GM19035 (cell line): ENCODE data around the gene CCT7.
"Not testable (repeated sequence)": the region's sequence is repeated elsewhere in the genome, so short reads cannot be mapped to it uniquely, and the experiment has no call there.

Source experiments
- ATAC-seq: cut with Tn5 transposase; IDR thresholded peaks from one replicate; pipeline ENCODE4 v1.9.1; 2021; ENCODE audit not compliant: unreplicated experiment

The CCT7 gene

DNA sequence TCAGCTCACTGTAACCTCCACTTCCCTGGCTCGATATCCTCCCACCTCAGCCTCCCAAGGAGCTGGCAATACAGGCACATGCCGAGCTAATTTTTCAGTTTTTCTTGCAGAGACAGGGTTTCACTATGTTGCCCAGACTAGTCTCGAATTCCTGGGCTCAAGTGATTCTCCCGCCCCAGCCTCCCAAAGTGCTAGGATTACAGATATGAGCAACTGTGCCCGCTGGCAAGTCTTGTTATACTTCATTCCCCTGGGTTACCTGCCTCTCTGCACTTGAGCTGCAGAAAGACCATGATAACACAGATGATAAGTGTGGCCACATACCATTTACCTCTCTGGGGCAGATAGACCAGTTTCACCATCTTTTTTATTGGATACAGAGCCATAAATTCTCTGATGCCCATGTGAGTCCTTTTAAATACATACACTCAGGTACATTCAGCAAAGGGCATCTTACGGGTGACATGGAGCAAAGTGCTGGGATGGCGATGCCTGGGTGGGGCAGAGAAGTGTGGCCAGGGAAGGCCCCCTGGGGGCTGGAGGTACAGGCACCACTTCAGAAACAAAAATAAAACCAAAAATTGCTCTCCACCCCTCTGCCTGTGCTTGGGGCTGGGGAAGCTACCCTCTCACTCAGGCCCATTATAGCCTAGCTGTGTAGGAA, 20.4 kb downstream of the CCT7 start:
- no peak for ATAC-seq

DNA sequence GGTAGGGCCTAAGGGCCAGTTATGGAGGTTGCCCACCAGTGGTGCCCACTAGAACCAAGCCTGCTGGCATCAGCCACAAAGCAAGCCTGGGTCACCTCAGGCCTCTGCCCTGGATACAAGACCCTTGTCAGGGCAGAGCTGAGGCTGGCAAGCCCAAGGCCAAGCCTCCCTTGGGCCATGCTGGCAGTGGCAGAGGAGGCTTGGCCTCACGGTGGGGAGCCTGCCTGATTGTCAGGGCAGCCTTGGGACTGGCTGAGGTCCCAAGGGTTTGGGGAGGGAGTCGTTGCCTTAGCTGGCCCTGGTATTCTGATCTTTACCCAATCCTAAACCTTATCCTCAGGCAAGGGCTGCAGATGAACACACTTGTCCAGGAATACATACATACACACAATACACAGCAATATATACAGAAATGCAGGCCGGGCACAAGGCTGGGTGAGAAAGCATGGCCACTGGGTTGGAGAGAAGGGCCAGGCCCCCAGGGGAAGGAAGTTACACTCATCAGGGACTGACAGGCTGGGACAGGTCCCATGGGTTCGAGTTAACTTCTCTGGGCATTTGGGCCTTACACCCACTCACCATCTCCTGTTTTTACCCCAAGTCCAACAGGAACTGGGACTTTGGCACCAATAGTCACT, 21.0 kb downstream of the CCT7 start:
- ATAC-seq = no peak

- no peak for ATAC-seq
These were observed 22.0 kb downstream of the CCT7 start for GRCh38 chr2:73255907-73256617.

GRCh38 chr2:73256618-73256922, 22.5 kb downstream of the CCT7 start:
- ATAC-seq = no peak

DNA sequence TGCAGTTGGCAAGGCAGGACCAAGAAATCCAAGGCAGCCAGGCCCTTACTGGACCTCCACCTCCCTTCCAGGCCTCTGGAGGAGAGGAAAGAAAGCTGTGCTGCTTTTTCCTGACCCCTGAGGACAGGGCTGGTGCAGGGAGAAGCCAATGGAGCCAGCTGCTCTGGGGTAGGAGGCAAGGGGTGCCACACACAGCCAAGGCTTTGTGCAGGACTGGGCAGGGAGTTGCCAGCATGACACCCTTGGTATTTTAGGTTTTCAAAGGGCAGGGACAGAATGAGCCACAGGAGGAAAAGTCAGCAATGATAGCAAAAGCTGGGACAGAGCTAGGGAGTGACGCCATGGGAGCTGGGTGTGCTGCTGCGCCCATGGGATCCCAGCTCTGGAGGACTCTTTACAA, 22.9 kb downstream of the CCT7 start:
- no peak for ATAC-seq

DNA sequence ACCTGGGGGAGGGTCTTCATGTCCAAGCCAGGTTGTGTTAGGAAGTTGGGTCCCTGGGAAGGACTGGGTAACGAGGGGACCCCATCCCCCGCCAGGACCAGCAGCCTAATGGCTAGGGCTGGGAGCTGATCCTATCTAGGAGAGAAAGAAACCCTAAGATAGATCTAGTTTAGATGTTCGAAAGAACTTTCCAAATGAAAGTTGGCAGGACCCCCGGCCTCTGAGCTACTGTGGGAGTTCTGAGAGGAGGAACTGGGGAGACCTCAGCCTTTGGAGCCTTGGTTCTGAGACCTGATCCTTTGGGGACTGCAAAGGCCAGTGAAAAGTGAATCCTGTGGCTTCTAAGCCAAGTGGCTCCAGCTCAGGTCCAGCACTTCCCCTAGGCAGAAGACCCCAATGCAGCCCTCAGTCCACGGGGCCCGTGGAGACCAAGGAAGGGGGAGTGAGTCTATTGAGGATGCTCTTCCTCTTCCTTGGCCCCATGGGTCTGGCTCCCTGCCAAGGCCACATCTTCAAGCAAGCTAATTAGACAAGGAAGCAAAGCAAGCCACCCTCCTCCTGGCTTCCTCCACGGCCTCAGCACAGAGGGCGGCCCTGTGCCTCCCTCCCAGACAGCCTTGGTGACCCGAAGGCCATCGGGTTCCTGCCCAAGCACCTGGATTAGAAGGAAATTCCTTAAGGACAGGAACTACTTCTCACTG, 23.5 kb downstream of the CCT7 start:
- no peak for ATAC-seq

- no peak for ATAC-seq
These were observed 24.2 kb downstream of the CCT7 start for GRCh38 chr2:73258186-73258912.

- no peak for ATAC-seq
These were observed 24.8 kb downstream of the CCT7 start for GRCh38 chr2:73258913-73259215.

DNA sequence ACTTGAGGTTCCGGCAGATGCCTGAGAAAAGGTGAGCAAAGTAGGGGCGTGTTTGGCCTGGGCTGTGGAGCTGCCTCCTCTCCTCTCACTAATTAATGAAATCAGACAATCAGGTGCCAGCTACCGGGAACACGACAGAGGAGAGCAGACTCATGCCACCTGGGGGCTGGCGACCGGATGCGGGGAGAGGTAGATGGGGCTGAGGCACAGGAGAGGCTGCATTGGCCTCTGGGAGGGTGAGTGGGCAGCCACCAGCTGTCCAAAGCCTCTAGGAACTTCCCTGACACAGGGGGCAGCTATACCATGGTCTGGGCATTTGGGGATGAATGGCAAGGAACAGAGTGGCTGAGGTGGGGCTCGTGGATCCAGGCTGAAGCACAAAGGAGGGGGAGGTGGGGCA, 25.2 kb downstream of the CCT7 start:
- ATAC-seq = no peak

DNA sequence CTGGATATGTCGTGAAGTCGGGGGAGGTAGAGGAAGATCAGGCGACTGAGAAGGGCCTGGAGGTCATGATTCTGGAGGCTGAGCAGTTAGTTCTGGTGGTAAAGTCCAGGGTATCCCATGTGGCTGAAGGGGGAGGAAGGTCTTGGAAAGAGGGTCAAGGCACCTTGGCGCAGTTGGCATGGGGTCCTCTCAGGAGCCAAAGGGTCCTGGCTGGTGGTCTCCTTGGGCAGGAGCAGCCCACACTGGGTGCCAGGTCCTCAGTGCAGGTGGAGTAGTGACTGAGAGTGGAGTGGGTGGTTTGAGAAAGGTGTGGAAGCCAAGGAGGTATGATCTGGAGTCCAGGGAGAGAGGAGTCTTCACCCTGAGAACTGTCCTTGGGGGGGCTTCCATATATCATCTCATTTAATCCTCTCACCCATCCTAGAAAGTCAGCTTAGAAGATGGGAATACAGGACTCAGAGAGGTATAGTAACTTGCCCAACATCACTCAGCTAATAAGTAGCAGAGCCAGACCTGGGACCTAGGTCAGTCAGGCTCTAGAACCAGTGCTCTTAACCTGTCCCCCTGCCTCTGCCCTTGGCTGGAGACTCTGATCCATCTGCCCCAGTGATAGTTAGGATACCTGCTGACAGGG, 25.7 kb downstream of the CCT7 start:
- ATAC-seq = no peak

DNA sequence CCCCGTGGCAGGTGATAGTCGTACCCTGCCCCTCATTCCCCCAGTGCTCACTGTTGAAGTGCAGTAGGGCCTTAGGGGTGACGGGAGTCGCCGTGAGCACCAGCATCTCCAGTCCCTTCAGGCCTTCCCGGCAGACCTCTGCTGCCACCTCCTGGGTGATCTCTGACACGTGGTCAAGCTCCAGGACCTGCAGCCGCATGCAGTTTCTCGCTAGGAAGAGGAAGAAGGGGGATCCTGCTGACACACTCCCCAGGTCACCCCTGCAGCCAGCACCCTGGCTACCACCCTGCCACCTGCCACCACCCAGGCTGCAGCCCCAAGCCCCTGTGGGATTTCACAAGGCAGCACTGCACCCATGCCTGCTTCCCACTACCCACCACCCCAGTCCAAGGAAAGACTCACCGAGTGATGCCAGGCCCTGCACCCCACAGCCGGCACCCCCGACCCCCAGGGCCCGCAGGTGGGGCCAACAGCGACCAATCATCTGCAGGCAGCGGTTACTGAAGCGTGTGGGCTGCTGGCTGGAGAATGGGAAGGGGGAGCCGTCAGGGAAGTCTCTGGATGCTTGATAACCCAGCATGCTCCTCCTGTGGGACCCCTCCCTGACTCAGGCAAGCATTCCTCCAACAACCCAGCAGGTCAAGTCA, 26.4 kb downstream of the CCT7 start:
- no peak for ATAC-seq

DNA sequence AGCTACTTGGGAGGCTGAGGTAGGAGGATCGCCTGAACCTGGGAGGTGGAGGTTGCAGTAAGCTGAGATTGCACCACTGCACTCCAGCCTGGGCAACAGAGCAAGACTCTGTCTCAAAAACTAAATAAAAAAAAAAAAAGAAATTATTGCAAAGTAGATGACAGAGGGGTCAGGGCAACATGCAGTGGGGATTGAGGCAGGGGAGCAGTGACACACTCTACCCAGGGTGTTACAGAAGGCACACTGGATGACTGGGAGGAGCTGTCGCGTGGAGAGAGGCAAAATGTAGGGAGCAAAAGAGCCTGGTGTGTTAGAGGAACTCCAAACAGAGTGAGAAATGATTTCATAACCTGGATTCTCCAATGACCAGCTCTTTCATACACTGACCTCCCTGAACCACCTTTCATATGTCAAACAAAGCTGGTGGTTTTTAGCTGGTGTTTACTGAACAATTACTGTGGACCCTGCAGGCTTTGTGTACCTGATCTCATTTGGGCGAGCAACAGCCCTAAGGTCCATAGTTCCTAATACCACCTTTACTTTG, 28.1 kb downstream of the CCT7 start:
- no peak for ATAC-seq

DNA sequence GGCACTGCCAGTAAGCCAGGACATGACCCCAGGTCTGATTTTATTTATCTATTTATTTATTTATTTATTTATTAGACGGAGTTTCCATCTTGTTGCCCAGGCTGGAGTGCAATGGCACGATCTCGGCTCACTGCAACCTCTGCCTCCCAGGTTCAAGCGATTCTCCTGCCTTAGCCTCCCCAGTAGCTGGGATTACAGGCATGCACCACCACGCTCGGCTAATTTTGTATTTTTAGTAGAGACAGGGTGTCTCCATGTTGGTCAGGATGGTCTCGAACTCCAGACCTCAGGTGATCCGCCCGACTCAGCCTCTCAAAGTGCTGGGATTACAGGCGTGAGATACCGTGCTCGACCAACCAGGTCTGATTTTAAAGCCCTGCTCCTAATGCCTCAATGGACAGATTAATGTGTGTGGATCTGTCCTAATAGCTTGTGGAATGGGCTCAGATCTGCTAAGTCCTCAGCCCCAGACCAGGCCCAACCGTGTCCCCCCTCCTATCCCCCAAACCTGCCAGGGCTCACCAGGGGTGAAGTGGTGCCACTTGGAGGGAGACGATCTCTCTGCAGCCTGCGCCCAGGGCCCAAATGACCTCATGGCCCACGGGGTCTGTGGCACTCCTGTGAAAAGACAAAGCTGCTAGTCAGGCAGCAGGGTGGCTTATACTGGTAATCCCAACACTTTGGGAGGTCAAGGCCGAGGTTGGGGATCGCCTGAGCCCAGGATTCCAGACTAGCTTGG, 28.8 kb downstream of the CCT7 start:
- not testable (repeated sequence) for ATAC-seq

DNA sequence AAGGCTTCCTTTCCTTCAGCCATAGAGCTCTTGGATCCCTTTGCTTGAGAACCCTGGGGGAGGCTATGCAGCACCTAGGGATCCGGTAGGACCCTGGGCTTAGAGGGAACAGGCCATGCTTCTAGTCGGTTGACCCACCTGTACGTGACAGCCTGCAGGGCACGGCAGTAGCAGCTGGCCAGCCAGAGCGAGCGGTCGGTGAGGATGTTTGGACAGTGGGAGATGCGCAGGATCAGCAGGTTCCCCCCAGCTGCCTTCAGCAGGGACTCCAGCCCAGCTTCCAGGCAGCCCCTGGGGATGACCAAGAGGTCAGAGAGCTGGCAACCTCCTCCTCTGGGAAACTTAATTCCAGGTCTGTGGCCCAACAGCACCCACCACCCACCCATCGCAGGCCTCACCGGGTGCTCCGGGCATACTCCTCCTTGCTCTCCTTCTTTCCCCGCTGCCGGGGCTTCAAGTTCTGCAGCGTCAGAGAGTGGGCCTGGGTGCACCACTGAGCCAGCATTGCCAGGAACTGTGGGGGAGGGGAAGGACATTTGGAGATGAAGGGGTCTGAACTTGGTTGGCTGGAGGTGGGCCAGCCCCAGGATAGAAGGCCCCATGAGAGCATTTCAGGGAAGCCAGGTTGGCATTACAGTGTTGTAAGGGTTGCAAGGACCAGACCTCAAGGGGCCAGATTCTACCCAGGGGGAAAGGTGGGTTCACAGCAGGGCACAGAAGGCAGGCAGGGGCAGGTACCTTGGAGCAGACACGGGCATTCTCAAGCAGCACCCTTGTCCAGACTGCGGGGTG, 29.6 kb downstream of the CCT7 start:
- ATAC-seq = no peak

- no peak for ATAC-seq
These were observed 30.2 kb downstream of the CCT7 start for GRCh38 chr2:73264332-73264606.

DNA sequence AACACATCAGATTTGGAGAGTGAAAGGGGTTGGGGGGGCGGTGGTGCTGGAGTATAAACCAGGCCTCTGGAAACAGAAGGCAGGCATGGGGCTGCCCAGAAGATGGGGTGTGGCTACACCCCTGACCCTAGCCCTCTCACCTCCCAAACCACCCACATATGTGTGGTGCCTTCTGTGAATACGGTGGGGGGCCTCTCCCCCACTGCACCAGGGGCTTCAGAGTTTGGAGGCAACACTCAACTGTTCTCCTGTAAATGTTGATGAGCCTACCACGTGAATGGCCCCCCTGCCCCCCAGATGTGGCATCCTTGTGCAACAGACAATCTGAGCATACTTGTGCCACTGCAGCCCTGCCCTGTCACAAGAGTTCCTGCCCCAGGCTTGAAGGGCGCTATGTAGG, 30.7 kb downstream of the CCT7 start:
- no peak for ATAC-seq

DNA sequence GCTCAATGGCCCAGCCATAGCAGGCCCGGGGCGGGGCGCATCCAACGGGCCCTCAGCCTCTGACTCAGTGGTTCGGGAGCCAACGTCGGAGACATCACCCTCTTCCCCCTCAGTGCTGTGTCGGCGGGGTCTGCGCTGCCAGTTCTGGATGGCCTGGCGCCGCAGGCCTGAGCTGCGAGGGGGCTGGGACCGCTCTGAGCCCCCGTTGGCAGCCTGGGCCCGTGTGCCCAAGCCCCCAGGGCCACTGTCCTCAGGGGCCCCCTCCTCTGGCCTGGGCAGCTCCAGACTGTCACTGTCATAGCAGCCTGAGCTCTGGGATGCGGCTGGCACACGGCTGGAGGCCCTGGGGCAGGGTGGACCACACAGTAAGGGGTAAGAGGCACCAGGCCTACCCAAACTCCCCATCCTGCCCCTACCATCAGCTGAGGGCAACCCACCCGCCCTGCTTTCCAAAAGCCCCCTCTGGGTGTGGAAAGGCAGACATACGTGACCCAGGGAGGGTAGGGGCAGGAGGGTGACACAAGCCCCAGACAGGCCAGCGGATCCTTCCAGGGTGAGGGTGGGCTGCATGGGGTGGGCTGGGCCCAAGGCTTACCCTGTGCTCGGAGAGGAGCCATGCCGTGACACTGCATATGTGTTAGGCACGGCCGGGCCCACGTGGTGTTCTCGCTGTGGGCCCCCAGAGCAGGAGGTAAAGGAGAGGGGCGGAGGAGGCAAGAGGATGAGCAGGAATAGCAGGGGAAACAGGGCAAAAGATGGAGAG, 31.4 kb downstream of the CCT7 start:
- no peak for ATAC-seq
